ENCODE results near the gene DAB2IP.

The DAB2IP gene

DNA sequence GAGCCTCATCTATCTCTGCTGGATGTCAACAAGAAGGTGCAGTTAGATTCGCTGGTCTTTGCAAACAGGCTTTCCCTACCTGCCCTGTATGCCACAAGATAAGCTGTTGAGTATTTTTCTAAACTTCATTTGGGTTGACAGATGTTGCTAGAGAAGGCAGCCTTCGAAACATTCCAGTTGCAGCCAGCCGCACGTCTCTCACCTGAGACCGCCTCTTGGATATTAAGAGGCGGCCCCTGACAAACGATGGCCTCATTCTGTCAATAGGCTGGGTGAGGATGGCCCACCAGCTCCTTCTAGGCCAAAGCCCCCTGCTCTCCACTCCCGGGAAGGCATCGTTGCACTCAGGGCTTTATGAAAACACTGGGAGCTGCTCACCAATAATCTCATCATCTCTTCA lies 181.6 kb downstream of the DAB2IP start:
- DNase-seq (ENCODE audit: low read depth in 2 of 2, low spot score in 1 of 2): no peak
